ENCODE data around the gene EML4. TPM values are rescaled to one million over a fixed set of nuclear protein-coding genes. Genes with fewer than 3 reads are reported as not detected.

The EML4 gene
- total and polyA plus RNA-seq, 9 donors = 11.6 to 46.5 (median 31.5) TPM

- intact Hi-C loops (cut with DNase I) = no loop called here
- WGBS, 3 donors = 85 to 89% (median 86%) methylated on average over 5 of the region's 5 CpGs
- TF ChIP-seq POLR2A (IDR thresholded peaks at IDR 0.05) = no peak
- TF ChIP-seq EP300 (IDR thresholded peaks at IDR 0.05) = no peak
- TF ChIP-seq CTCF (IDR thresholded peaks at IDR 0.05) = no peak
- H3K36me3 ChIP-seq = no peaks in the 10 kb centered on the region
- H3K4me1 ChIP-seq (ENCODE audit: insufficient read depth) = peaks cover 2% of the 10 kb centered on the region
- H3K27me3 ChIP-seq = no peaks in the 10 kb centered on the region
- H3K27ac ChIP-seq = no peak overlapping the region
- no peak overlapping the region for H3K4me3 ChIP-seq
- H3K9me3 ChIP-seq = no peaks in the 10 kb centered on the region
- DNase-seq = no peak
These were observed 48.8 kb downstream of the EML4 start for GRCh38 chr2:42217914-42218313.

- Histone ChIP-seq H3K4me1 (ENCODE audit: insufficient read depth) (peaks cover 2% of the 10 kb centered on the region), H3K9me3 (no peaks in the 10 kb centered on the region), H3K27ac (no peak overlapping the region), H3K4me3 (no peak overlapping the region), H3K27me3 (no peaks in the 10 kb centered on the region), H3K36me3 (no peaks in the 10 kb centered on the region)
- TF ChIP-seq POLR2A (IDR thresholded peaks at IDR 0.05) = no peak
- no peak for TF ChIP-seq CTCF (IDR thresholded peaks at IDR 0.05)
- TF ChIP-seq EP300 (IDR thresholded peaks at IDR 0.05) = no peak
- intact Hi-C loops (cut with DNase I) = no loop called here
- WGBS, 3 donors = 98 to 99% (median 99%) methylated on average over 3 of the region's 3 CpGs
- no peak for DNase-seq
These were observed 49.6 kb downstream of the EML4 start for GRCh38 chr2:42218712-42219111.

- Histone ChIP-seq H3K36me3 (no peaks in the 10 kb centered on the region), H3K9me3 (no peaks in the 10 kb centered on the region), H3K4me1 (ENCODE audit: insufficient read depth) (peaks cover 2% of the 10 kb centered on the region), H3K4me3 (no peak overlapping the region), H3K27ac (no peak overlapping the region), H3K27me3 (no peaks in the 10 kb centered on the region)
- no peak for DNase-seq
- 91 to 96% (median 96%) methylated on average over 3 of the region's 3 CpGs for WGBS, 3 donors
- intact Hi-C loops (cut with DNase I) = no loop called here
- TF ChIP-seq POLR2A (IDR thresholded peaks at IDR 0.05) (no peak), CTCF (IDR thresholded peaks at IDR 0.05) (no peak), EP300 (IDR thresholded peaks at IDR 0.05) (no peak)
These were observed 50.0 kb downstream of the EML4 start for GRCh38 chr2:42219160-42219559.

GRCh38 chr2:42220566-42220965 lies 51.4 kb downstream of the EML4 start:
- Histone ChIP-seq H3K9me3 (no peaks in the 10 kb centered on the region), H3K4me1 (ENCODE audit: insufficient read depth) (peaks cover 2% of the 10 kb centered on the region), H3K4me3 (no peak overlapping the region), H3K36me3 (no peaks in the 10 kb centered on the region), H3K27me3 (no peaks in the 10 kb centered on the region), H3K27ac (no peak overlapping the region)
- WGBS, 3 donors = 11 to 41% (median 22%) methylated on average over 3 of the region's 3 CpGs
- intact Hi-C loops (cut with DNase I) = no loop called here
- DNase-seq = no peak
- no peak for TF ChIP-seq EP300 (IDR thresholded peaks at IDR 0.05)
- no peak for TF ChIP-seq CTCF (IDR thresholded peaks at IDR 0.05)
- no peak for TF ChIP-seq POLR2A (IDR thresholded peaks at IDR 0.05)

Measured in ovary (tissue), 9 donors.